ENCODE measurements around the gene GDF2. TPM values are rescaled to one million over a fixed set of nuclear protein-coding genes. Genes with fewer than 3 reads are reported as not detected.

The GDF2 gene
- total RNA-seq, 4 donors from 2014 or later: not detected

- TF ChIP-seq POLR2A (IDR thresholded peaks at IDR 0.05): no peak
- TF ChIP-seq, protein P1, sequence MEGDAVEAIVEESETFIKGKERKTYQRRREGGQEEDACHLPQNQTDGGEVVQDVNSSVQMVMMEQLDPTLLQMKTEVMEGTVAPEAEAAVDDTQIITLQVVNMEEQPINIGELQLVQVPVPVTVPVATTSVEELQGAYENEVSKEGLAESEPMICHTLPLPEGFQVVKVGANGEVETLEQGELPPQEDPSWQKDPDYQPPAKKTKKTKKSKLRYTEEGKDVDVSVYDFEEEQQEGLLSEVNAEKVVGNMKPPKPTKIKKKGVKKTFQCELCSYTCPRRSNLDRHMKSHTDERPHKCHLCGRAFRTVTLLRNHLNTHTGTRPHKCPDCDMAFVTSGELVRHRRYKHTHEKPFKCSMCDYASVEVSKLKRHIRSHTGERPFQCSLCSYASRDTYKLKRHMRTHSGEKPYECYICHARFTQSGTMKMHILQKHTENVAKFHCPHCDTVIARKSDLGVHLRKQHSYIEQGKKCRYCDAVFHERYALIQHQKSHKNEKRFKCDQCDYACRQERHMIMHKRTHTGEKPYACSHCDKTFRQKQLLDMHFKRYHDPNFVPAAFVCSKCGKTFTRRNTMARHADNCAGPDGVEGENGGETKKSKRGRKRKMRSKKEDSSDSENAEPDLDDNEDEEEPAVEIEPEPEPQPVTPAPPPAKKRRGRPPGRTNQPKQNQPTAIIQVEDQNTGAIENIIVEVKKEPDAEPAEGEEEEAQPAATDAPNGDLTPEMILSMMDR (IDR thresholded peaks at IDR 0.05): no peak
- intact Hi-C loops (cut with DNase I; ENCODE audit: low total_unique reads): no loop called here
- Histone ChIP-seq H3K9me3 (no peaks in the 10 kb centered on the region), H3K4me3 (no peak overlapping the region), H3K27ac (no peak overlapping the region), H3K36me3 (no peaks in the 10 kb centered on the region), H3K27me3 (no peaks in the 10 kb centered on the region), H3K4me1 (no peaks in the 10 kb centered on the region)
- no peak for DNase-seq
Observed at GRCh38 chr10:47290338-47290737, 31.9 kb upstream of the GDF2 start.

- TF ChIP-seq, protein P1 (IDR thresholded peaks at IDR 0.05): no peak
- TF ChIP-seq POLR2A (IDR thresholded peaks at IDR 0.05): no peak
- no peaks in the 10 kb centered on the region for H3K4me1 ChIP-seq
- no peak overlapping the region for H3K4me3 ChIP-seq
Observed at GRCh38 chr10:47291682-47292081, 30.6 kb upstream of the GDF2 start.

DNA sequence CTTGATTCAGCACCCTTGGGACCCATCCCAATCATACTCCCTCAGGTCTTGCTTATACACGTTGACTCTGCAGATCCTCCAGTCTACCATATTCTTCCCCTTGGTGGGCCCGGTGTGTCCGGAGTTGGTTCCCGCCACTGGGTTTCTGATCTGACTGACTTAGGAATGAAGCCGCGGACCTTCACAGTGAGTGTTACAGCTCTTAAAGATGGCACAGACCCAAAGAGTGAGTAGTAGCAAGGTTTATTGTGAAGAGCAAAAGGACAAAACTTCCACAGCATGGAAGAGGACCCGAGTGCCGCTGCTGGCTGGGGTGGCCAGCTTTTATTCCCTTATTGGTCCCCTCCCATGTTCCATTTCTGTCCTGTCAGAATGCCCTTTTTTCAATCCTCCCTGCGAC lies 28.2 kb upstream of the GDF2 start:
- Histone ChIP-seq H3K4me3 (no peak overlapping the region), H3K27me3 (no peaks in the 10 kb centered on the region), H3K36me3 (no peaks in the 10 kb centered on the region), H3K4me1 (no peaks in the 10 kb centered on the region), H3K27ac (no peak overlapping the region), H3K9me3 (no peaks in the 10 kb centered on the region)
- TF ChIP-seq, protein P1 (IDR thresholded peaks at IDR 0.05): no peak
- TF ChIP-seq POLR2A (IDR thresholded peaks at IDR 0.05): no peak
- intact Hi-C loops (cut with DNase I; ENCODE audit: low total_unique reads): no loop called here
- DNase-seq: peak in 1 of 2 donors; percentile 4

More at GRCh38 chr10:47291682-47292081, 30.6 kb upstream of the GDF2 start:
- H3K27ac ChIP-seq: no peak overlapping the region
- H3K9me3 ChIP-seq: no peaks in the 10 kb centered on the region
- H3K36me3 ChIP-seq: no peaks in the 10 kb centered on the region
- no peaks in the 10 kb centered on the region for H3K27me3 ChIP-seq
- intact Hi-C loops (cut with DNase I; ENCODE audit: low total_unique reads): no loop called here
- no peak for DNase-seq

- intact Hi-C loops (cut with DNase I; ENCODE audit: low total_unique reads): no loop called here
- H3K36me3 ChIP-seq: no peaks in the 10 kb centered on the region
- no peaks in the 10 kb centered on the region for H3K4me1 ChIP-seq
- no peak for DNase-seq
- no peaks in the 10 kb centered on the region for H3K27me3 ChIP-seq
- no peak overlapping the region for H3K27ac ChIP-seq
- H3K4me3 ChIP-seq: no peak overlapping the region
- H3K9me3 ChIP-seq: no peaks in the 10 kb centered on the region
- no peak for TF ChIP-seq POLR2A (IDR thresholded peaks at IDR 0.05)
- TF ChIP-seq, protein P1 (IDR thresholded peaks at IDR 0.05): no peak
Observed at GRCh38 chr10:47294501-47294900, 27.8 kb upstream of the GDF2 start.

DNA sequence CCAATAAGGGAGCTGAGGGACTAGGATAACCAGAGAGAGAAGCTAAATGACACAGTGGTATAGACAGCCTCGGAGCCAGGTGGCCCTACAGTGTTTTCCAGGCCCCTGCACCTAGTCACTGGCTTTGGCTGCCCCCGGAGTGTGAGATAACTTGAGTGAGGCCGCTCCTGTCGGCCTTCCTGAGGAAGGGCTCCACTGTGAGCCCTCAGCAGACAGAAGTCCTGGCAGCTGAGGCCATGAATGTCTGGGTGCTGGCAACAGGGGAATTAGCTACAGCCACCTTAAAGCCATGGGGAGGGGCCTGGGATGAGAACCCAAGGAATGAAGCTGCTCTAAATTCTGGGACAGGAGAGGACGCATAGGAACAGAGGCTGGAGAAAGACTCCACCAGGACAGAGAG lies 26.8 kb upstream of the GDF2 start:
- TF ChIP-seq, protein P1 (IDR thresholded peaks at IDR 0.05): no peak
- no peak for TF ChIP-seq POLR2A (IDR thresholded peaks at IDR 0.05)
- Histone ChIP-seq H3K4me3 (no peak overlapping the region), H3K9me3 (no peaks in the 10 kb centered on the region), H3K27ac (no peak overlapping the region), H3K36me3 (no peaks in the 10 kb centered on the region), H3K27me3 (no peaks in the 10 kb centered on the region), H3K4me1 (no peaks in the 10 kb centered on the region)
- intact Hi-C loops (cut with DNase I; ENCODE audit: low total_unique reads): no loop called here
- peak in 1 of 2 donors; percentile 5 for DNase-seq

All from uterus (tissue), 4 donors.